ENCODE measurements around the gene PXDC1.

PXDC1 gene

GRCh38 chr6:3751077-3751729 is at the start of gene PXDC1:
TSS of gene PXDC1 (minus strand) at chr6:3751713. CDS start at chr6:3751531, 182 bp downstream.
- no peaks in the 10 kb centered on the region for H3K36me3 ChIP-seq (ENCODE audit: control insufficient read depth, insufficient read depth, low read length)
- peak within 1 kb of the TSS; percentile 67 for H3K4me3 ChIP-seq (ENCODE audit: low read depth, low read length)
- no peak within 1 kb of the TSS; the same call in 1 of the 2 replicates for H3K27ac ChIP-seq (ENCODE audit: low read depth, low read length)
- no peaks in the 10 kb centered on the region for H3K9me3 ChIP-seq (ENCODE audit: control insufficient read depth, insufficient read depth, low read depth, low read length)
- H3K27me3 ChIP-seq (ENCODE audit: control insufficient read depth, insufficient read depth, low read length): peaks cover 47% of the 10 kb centered on the region
- peak within 1 kb of the TSS; percentile 74 for H3K9ac ChIP-seq (ENCODE audit: low read length)
- peaks cover 34% of the 10 kb centered on the region for H3K4me1 ChIP-seq (ENCODE audit: control insufficient read depth, insufficient read depth, low read length)

GRCh38 chr6:3800850-3801591 is 49.5 kb upstream of the PXDC1 start:
- Histone ChIP-seq H3K36me3 (ENCODE audit: control insufficient read depth, insufficient read depth, low read length) (no peaks in the 10 kb centered on the region), H3K27ac (ENCODE audit: low read depth, low read length) (no peak overlapping the region), H3K4me3 (ENCODE audit: low read depth, low read length) (no peak overlapping the region), H3K4me1 (ENCODE audit: control insufficient read depth, insufficient read depth, low read length) (peaks cover 9% of the 10 kb centered on the region; the same call in 1 of the 2 replicates), H3K27me3 (ENCODE audit: control insufficient read depth, insufficient read depth, low read length) (no peaks in the 10 kb centered on the region), H3K9me3 (ENCODE audit: control insufficient read depth, insufficient read depth, low read depth, low read length) (no peaks in the 10 kb centered on the region), H3K9ac (ENCODE audit: low read length) (no peak overlapping the region)

GRCh38 chr6:3799719-3800118 is 48.2 kb upstream of the PXDC1 start:
- H3K9me3 ChIP-seq (ENCODE audit: control insufficient read depth, insufficient read depth, low read depth, low read length): no peaks in the 10 kb centered on the region
- no peaks in the 10 kb centered on the region for H3K36me3 ChIP-seq (ENCODE audit: control insufficient read depth, insufficient read depth, low read length)
- H3K27ac ChIP-seq (ENCODE audit: low read depth, low read length): no peak overlapping the region
- no peaks in the 10 kb centered on the region for H3K27me3 ChIP-seq (ENCODE audit: control insufficient read depth, insufficient read depth, low read length)
- no peak overlapping the region for H3K4me3 ChIP-seq (ENCODE audit: low read depth, low read length)
- H3K4me1 ChIP-seq (ENCODE audit: control insufficient read depth, insufficient read depth, low read length): peaks cover 9% of the 10 kb centered on the region; the same call in 1 of the 2 replicates
- no peak overlapping the region for H3K9ac ChIP-seq (ENCODE audit: low read length)

- Histone ChIP-seq H3K36me3 (ENCODE audit: control insufficient read depth, insufficient read depth, low read length) (no peaks in the 10 kb centered on the region), H3K4me1 (ENCODE audit: control insufficient read depth, insufficient read depth, low read length) (peaks cover 13% of the 10 kb centered on the region; the same call in 1 of the 2 replicates), H3K4me3 (ENCODE audit: low read depth, low read length) (no peak overlapping the region), H3K27ac (ENCODE audit: low read depth, low read length) (no peak overlapping the region), H3K9ac (ENCODE audit: low read length) (no peak overlapping the region), H3K27me3 (ENCODE audit: control insufficient read depth, insufficient read depth, low read length) (no peaks in the 10 kb centered on the region), H3K9me3 (ENCODE audit: control insufficient read depth, insufficient read depth, low read depth, low read length) (no peaks in the 10 kb centered on the region)
These were observed 46.8 kb upstream of the PXDC1 start for GRCh38 chr6:3798055-3798919.

GRCh38 chr6:3797231-3798054 is 45.9 kb upstream of the PXDC1 start:
- peaks cover 13% of the 10 kb centered on the region; the same call in 1 of the 2 replicates for H3K4me1 ChIP-seq (ENCODE audit: control insufficient read depth, insufficient read depth, low read length)

GRCh38 chr6:3796719-3797041 is 45.2 kb upstream of the PXDC1 start:
- Histone ChIP-seq H3K4me1 (ENCODE audit: control insufficient read depth, insufficient read depth, low read length) (peaks cover 13% of the 10 kb centered on the region; the same call in 1 of the 2 replicates), H3K27me3 (ENCODE audit: control insufficient read depth, insufficient read depth, low read length) (no peaks in the 10 kb centered on the region), H3K9ac (ENCODE audit: low read length) (no peak overlapping the region), H3K27ac (ENCODE audit: low read depth, low read length) (no peak overlapping the region), H3K36me3 (ENCODE audit: control insufficient read depth, insufficient read depth, low read length) (no peaks in the 10 kb centered on the region), H3K4me3 (ENCODE audit: low read depth, low read length) (no peak overlapping the region), H3K9me3 (ENCODE audit: control insufficient read depth, insufficient read depth, low read depth, low read length) (no peaks in the 10 kb centered on the region)

More at GRCh38 chr6:3797231-3798054, 45.9 kb upstream of the PXDC1 start:
- Histone ChIP-seq H3K9ac (ENCODE audit: low read length) (no peak overlapping the region), H3K9me3 (ENCODE audit: control insufficient read depth, insufficient read depth, low read depth, low read length) (no peaks in the 10 kb centered on the region), H3K27me3 (ENCODE audit: control insufficient read depth, insufficient read depth, low read length) (no peaks in the 10 kb centered on the region), H3K4me3 (ENCODE audit: low read depth, low read length) (no peak overlapping the region), H3K36me3 (ENCODE audit: control insufficient read depth, insufficient read depth, low read length) (no peaks in the 10 kb centered on the region), H3K27ac (ENCODE audit: low read depth, low read length) (no peak overlapping the region)

GRCh38 chr6:3795836-3796718 is 44.6 kb upstream of the PXDC1 start:
- H3K27ac ChIP-seq (ENCODE audit: low read depth, low read length): no peak overlapping the region
- no peak overlapping the region for H3K4me3 ChIP-seq (ENCODE audit: low read depth, low read length)
- no peak overlapping the region for H3K9ac ChIP-seq (ENCODE audit: low read length)
- H3K9me3 ChIP-seq (ENCODE audit: control insufficient read depth, insufficient read depth, low read depth, low read length): no peaks in the 10 kb centered on the region
- H3K27me3 ChIP-seq (ENCODE audit: control insufficient read depth, insufficient read depth, low read length): no peaks in the 10 kb centered on the region
- no peaks in the 10 kb centered on the region for H3K36me3 ChIP-seq (ENCODE audit: control insufficient read depth, insufficient read depth, low read length)
- peaks cover 9% of the 10 kb centered on the region; the same call in 1 of the 2 replicates for H3K4me1 ChIP-seq (ENCODE audit: control insufficient read depth, insufficient read depth, low read length)

GRCh38 chr6:3794092-3794491 is 42.6 kb upstream of the PXDC1 start:
- H3K27me3 ChIP-seq (ENCODE audit: control insufficient read depth, insufficient read depth, low read length): no peaks in the 10 kb centered on the region
- H3K9ac ChIP-seq (ENCODE audit: low read length): no peak overlapping the region
- H3K4me1 ChIP-seq (ENCODE audit: control insufficient read depth, insufficient read depth, low read length): peaks cover 8% of the 10 kb centered on the region; the same call in 1 of the 2 replicates
- H3K9me3 ChIP-seq (ENCODE audit: control insufficient read depth, insufficient read depth, low read depth, low read length): no peaks in the 10 kb centered on the region
- no peak overlapping the region for H3K4me3 ChIP-seq (ENCODE audit: low read depth, low read length)
- no peaks in the 10 kb centered on the region for H3K36me3 ChIP-seq (ENCODE audit: control insufficient read depth, insufficient read depth, low read length)
- H3K27ac ChIP-seq (ENCODE audit: low read depth, low read length): no peak overlapping the region

- H3K27ac ChIP-seq (ENCODE audit: low read depth, low read length): no peak overlapping the region
- no peaks in the 10 kb centered on the region for H3K9me3 ChIP-seq (ENCODE audit: control insufficient read depth, insufficient read depth, low read depth, low read length)
- peaks cover 8% of the 10 kb centered on the region; the same call in 1 of the 2 replicates for H3K4me1 ChIP-seq (ENCODE audit: control insufficient read depth, insufficient read depth, low read length)
- no peak overlapping the region for H3K9ac ChIP-seq (ENCODE audit: low read length)
- no peaks in the 10 kb centered on the region for H3K36me3 ChIP-seq (ENCODE audit: control insufficient read depth, insufficient read depth, low read length)
- H3K27me3 ChIP-seq (ENCODE audit: control insufficient read depth, insufficient read depth, low read length): no peaks in the 10 kb centered on the region
- no peak overlapping the region for H3K4me3 ChIP-seq (ENCODE audit: low read depth, low read length)
These were observed 42.0 kb upstream of the PXDC1 start for GRCh38 chr6:3793545-3793944.
